OCI-LY3 (cell line): Measurements from ENCODE around the gene TEAD3.

ENCODE experiments used
- H2AFZ ChIP-seq: fragments of 200-600, 300-600 bp; shearing (Covaris generic); 2 replicates; pipeline ENCODE4 v1.6.0; 2014; ENCODE audit warnings: antibody characterized with exemption, low read depth, low read length
- H3K27ac ChIP-seq: fragments of 200-600, 300-600 bp; sonication (generic); 2 replicates; pipeline ENCODE4 v1.5.1; 2014; ENCODE audit warnings: mild to moderate bottlenecking, low read length, moderate library complexity, mixed read lengths
- H3K27me3 ChIP-seq: fragments of 200-600, 300-600 bp; sonication (generic); 2 replicates; pipeline ENCODE4 v1.6.1; 2014; ENCODE audit warnings: low read depth, low read length, mixed read lengths
- H3K36me3 ChIP-seq: fragments of 200-600, 300-600 bp; sonication (generic); replicated peaks from 2 replicates; pipeline ENCODE3; 2014; ENCODE audit warnings: low read depth, low read length, mixed read lengths
- H3K4me1 ChIP-seq: fragments of 300-600, 200-600 bp; sonication (generic); 2 replicates; pipeline ENCODE4 v1.6.1; 2014; ENCODE audit warnings: low read length, mixed read lengths
- H3K4me2 ChIP-seq: fragments of 200-600, 300-600 bp; sonication (generic); 2 replicates; pipeline ENCODE4 v1.6.1; 2014; ENCODE audit warnings: low read length, mixed read lengths
- H3K4me3 ChIP-seq: fragments of 300-600, 200-600 bp; sonication (generic); 2 replicates; pipeline ENCODE4 v1.5.1; 2014; ENCODE audit warnings: antibody characterized with exemption, mild to moderate bottlenecking, low read length, moderate library complexity
- H3K79me2 ChIP-seq: fragments of 300-600, 200-600 bp; shearing (Covaris generic); 2 replicates; pipeline ENCODE4 v1.6.1; 2014; ENCODE audit warnings: mild to moderate bottlenecking, low read length, mixed read lengths
- H3K9ac ChIP-seq: fragments of 300-600, 200-600 bp; shearing (Covaris generic); 2 replicates; pipeline ENCODE4 v1.6.0; 2014; ENCODE audit warnings: mild to moderate bottlenecking, low read length, moderate library complexity
- H3K9me3 ChIP-seq: fragments of 200-600, 300-600 bp; shearing (Covaris generic); 2 replicates; pipeline ENCODE4 v1.6.1; 2014; ENCODE audit warnings: low read length, mixed read lengths; ENCODE audit not compliant: insufficient read depth
- H4K20me1 ChIP-seq: fragments of 200-600, 300-600 bp; sonication (generic); 2 replicates; pipeline ENCODE4 v1.6.1; 2016; ENCODE audit warnings: low read length, mixed read lengths; ENCODE audit not compliant: insufficient read depth
- CTCF ChIP-seq: fragments of 200-600, 300-600 bp; sonication (generic); IDR thresholded peaks from 2 replicates; pipeline ENCODE4 v1.5.1; 2014; ENCODE audit warnings: antibody characterized with exemption, low read length, low read depth
- EZH2phosphoT487 ChIP-seq: fragments of 200-600 bp; shearing (Covaris generic); IDR thresholded peaks from 2 replicates; pipeline ENCODE4 v1.6.1; 2018; ENCODE audit warnings: antibody characterized with exemption, mixed run types, low read depth

The TEAD3 gene

DNA sequence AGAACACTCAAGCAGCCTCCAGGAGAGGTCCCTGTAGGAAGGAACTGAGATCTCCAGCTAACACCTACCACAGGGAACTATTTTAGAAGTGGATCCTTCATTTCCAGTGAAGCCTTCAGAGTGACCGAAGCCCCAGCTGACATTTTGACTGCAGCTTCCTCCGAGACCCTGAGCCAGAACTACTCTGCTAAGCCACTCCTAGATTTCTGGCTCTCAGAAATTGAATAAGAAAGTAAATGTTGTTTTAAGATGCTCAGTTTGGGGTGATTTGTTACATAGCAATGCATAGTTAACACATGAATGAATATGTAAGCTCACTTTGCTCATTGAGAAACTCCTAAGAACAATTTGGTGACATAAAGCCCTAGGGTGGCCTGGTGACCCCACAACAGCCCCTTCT lies 10.3 kb upstream of the TEAD3 start:
- TF ChIP-seq CTCF (no peak), EZH2phosphoT487 (no peak)
- no peaks in the 10 kb centered on the region for H3K4me1 ChIP-seq
- H3K4me2 ChIP-seq, result no peak overlapping the region
- H3K36me3 ChIP-seq, result no peaks in the 10 kb centered on the region
- H2AFZ ChIP-seq, result no peak overlapping the region
- H4K20me1 ChIP-seq, result no peaks in the 10 kb centered on the region
- no peaks in the 10 kb centered on the region for H3K9me3 ChIP-seq
- H3K9ac ChIP-seq, result no peak overlapping the region
- H3K27me3 ChIP-seq, result 0 out of 2 replicates have a peak, but pooled peaks cover 2% of the 10 kb centered on the region
- no peak overlapping the region for H3K27ac ChIP-seq
- H3K4me3 ChIP-seq, result no peak overlapping the region
- no peaks in the 10 kb centered on the region for H3K79me2 ChIP-seq

- H3K9ac ChIP-seq, result no peak overlapping the region
- TF ChIP-seq EZH2phosphoT487, result no peak
- no peak for TF ChIP-seq CTCF
- 0 out of 2 replicates have a peak, but pooled peaks cover 2% of the 10 kb centered on the region for H3K27me3 ChIP-seq
- H3K4me3 ChIP-seq, result no peak overlapping the region
- H3K4me2 ChIP-seq, result no peak overlapping the region
- H3K79me2 ChIP-seq, result no peaks in the 10 kb centered on the region
- H2AFZ ChIP-seq, result no peak overlapping the region
- H3K27ac ChIP-seq, result no peak overlapping the region
- no peaks in the 10 kb centered on the region for H3K9me3 ChIP-seq
- no peaks in the 10 kb centered on the region for H3K4me1 ChIP-seq
- no peaks in the 10 kb centered on the region for H4K20me1 ChIP-seq
- H3K36me3 ChIP-seq, result no peaks in the 10 kb centered on the region
Observed at GRCh38 chr6:35506536-35506935, 9.7 kb upstream of the TEAD3 start.

- Histone ChIP-seq H3K4me2 (no peak overlapping the region), H3K79me2 (no peaks in the 10 kb centered on the region), H3K9ac (no peak overlapping the region), H3K27ac (no peak overlapping the region), H3K4me1 (no peaks in the 10 kb centered on the region), H3K27me3 (0 out of 2 replicates have a peak, but pooled peaks cover 2% of the 10 kb centered on the region), H3K36me3 (no peaks in the 10 kb centered on the region), H2AFZ (no peak overlapping the region), H3K4me3 (no peak overlapping the region), H4K20me1 (no peaks in the 10 kb centered on the region), H3K9me3 (no peaks in the 10 kb centered on the region)
- TF ChIP-seq EZH2phosphoT487 (no peak), CTCF (no peak)
Observed at GRCh38 chr6:35505999-35506412, 9.1 kb upstream of the TEAD3 start.

- Histone ChIP-seq H3K4me2 (no peak overlapping the region), H2AFZ (no peak overlapping the region), H3K4me3 (no peak overlapping the region), H3K36me3 (no peaks in the 10 kb centered on the region), H3K79me2 (no peaks in the 10 kb centered on the region), H3K9ac (no peak overlapping the region), H3K27ac (no peak overlapping the region), H3K27me3 (0 out of 2 replicates have a peak, but pooled peaks cover 2% of the 10 kb centered on the region), H3K9me3 (no peaks in the 10 kb centered on the region), H3K4me1 (no peaks in the 10 kb centered on the region), H4K20me1 (no peaks in the 10 kb centered on the region)
- no peak for TF ChIP-seq EZH2phosphoT487
- TF ChIP-seq CTCF, result no peak
Observed at GRCh38 chr6:35503534-35503933, 6.7 kb upstream of the TEAD3 start.
